Measurements from ENCODE around the gene CEMIP2.

DNA sequence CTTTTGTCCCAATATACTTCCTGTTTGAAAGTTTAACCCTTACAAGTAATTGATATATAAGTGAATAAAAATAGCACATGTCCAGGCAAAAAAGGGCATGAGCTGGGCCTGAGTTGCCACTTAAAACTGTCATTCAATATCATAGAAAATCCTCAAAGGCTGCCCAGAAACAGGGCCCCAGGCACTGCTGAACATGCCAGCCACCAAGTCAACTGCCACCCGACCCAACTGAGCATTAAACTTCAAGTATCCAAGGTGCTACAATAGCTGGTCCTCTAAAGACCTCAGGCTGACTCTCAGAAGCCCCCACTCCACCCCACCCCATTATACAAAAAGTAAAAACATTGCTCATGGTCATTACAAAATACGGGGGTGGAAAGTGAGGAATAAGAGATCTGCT lies 83.7 kb downstream of the CEMIP2 start:
- no peak for TF ChIP-seq POLR2AphosphoS5 (IDR thresholded peaks at IDR 0.05)
- no peak for TF ChIP-seq CTCF (IDR thresholded peaks at IDR 0.05)
